BJ (cell line): Measurements from ENCODE around the gene REP15. TPM values are rescaled to one million over a fixed set of nuclear protein-coding genes. Genes with fewer than 3 reads are reported as not detected.

Experiments used
- CTCF ChIA-PET: fragments of 350-600 bp; formaldehyde crosslinking; extraction: SDS; loops from one replicate; lab custom pipeline; 2021; ENCODE audit warnings: antibody characterized with exemption, inconsistent platforms; lab: Yijun Ruan, JAX
- POLR2A ChIA-PET: fragments of 300-600 bp; sonication (Branson Sonifier 250); formaldehyde crosslinking; extraction: SDS; loops from one replicate; lab custom pipeline; 2021; ENCODE audit warnings: antibody characterized with exemption; lab: Charles Lee
- DNase-seq: peaks from one replicate; pipeline ENCODE4 v3.0.0-alpha.2; 2011; ENCODE audit warnings: low read depth
- H3K27me3 ChIP-seq: 2 replicates; pipeline ENCODE4 v1.6.0; 2011; ENCODE audit warnings: low read length; ENCODE audit not compliant: control insufficient read depth, insufficient read depth
- H3K36me3 ChIP-seq: 2 replicates; pipeline ENCODE4 v1.5.1; 2011; ENCODE audit warnings: low read length; ENCODE audit not compliant: control insufficient read depth, insufficient read depth
- H3K4me3 ChIP-seq: 2 replicates; pipeline ENCODE4 v1.5.1; 2011; ENCODE audit warnings: low read depth, mild to moderate bottlenecking, control low read depth, low read length
- polyA plus RNA-seq: library from polyadenylated mRNA; depleted of rRNA; stranded (reverse); fragments of >200 nt; gene quantifications from 2 replicates; pipeline ENCODE4 v1.2.3, GENCODE V29; 2011
- TF ChIP-seq, protein P1 (sequence below): IDR thresholded peaks from 2 replicates; pipeline ENCODE4 v1.5.1; 2011; ENCODE audit warnings: low read depth, mild to moderate bottlenecking, control low read depth, inconsistent platforms, low read length, moderate library complexity; ENCODE audit not compliant: insufficient read depth

The REP15 gene
- polyA plus RNA-seq, 1 experiment: 0.63 TPM

DNA sequence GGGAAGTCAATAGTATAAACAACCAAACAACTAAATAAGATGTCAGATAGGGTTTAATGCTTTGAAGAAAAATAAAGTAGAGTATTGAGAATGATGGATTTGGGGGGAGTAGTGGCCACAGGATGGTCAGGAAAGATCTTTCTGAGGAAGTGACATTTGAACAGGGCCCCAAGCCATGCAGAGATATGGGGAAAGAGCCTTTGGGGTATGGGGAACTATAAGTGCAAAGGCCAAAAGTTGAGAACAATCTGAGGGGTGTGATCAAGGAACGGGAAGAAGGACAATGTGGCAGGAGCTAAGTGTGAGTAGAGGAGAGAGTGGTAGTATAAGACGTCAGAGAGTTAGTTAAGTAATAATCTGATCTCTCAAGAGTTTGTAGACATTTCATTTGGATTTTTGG, 15.7 kb downstream of the REP15 start:
- POLR2A ChIA-PET: no interaction called here
- H3K36me3 ChIP-seq: peaks cover 1% of the 10 kb centered on the region
- DNase-seq: no peak
- CTCF ChIA-PET: no interaction called here
- peak overlapping the region; percentile 63 for H3K4me3 ChIP-seq
- no peaks in the 10 kb centered on the region for H3K27me3 ChIP-seq
- TF ChIP-seq, protein P1, sequence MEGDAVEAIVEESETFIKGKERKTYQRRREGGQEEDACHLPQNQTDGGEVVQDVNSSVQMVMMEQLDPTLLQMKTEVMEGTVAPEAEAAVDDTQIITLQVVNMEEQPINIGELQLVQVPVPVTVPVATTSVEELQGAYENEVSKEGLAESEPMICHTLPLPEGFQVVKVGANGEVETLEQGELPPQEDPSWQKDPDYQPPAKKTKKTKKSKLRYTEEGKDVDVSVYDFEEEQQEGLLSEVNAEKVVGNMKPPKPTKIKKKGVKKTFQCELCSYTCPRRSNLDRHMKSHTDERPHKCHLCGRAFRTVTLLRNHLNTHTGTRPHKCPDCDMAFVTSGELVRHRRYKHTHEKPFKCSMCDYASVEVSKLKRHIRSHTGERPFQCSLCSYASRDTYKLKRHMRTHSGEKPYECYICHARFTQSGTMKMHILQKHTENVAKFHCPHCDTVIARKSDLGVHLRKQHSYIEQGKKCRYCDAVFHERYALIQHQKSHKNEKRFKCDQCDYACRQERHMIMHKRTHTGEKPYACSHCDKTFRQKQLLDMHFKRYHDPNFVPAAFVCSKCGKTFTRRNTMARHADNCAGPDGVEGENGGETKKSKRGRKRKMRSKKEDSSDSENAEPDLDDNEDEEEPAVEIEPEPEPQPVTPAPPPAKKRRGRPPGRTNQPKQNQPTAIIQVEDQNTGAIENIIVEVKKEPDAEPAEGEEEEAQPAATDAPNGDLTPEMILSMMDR: no peak

DNA sequence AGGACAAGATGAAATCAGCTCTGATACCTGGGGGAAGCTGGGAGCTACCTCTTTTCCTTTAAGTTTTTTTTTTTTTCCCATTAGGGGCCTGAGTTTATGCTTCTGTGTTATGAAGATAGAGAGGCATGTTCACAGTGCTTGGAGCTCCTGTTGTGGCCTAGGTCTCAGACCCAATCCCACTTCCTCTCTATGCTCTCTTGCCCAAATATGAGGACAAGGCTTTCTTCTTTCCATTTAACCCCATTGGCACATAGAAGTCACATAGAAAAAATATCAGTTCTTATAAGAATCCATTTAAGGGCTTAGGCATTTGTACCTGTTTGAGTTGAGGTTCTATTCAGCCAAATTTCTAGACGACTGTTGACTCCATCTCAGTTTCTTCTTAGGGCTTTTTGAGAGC, 27.0 kb downstream of the REP15 start:
- ChIA-PET POLR2A (no interaction called here), CTCF (interaction anchor here (0.6 to 1.8 kb wide), 2 partner anchors 10 to 225 kb away, joined by 3 to 8 read pairs; no protein-coding TSS in a partner anchor)
- H3K27me3 ChIP-seq: no peaks in the 10 kb centered on the region
- TF ChIP-seq, protein P1: no peak
- H3K36me3 ChIP-seq: peaks cover 1% of the 10 kb centered on the region; the same call in 1 of the 2 replicates
- DNase-seq: no peak
- H3K4me3 ChIP-seq: no peak overlapping the region

DNA sequence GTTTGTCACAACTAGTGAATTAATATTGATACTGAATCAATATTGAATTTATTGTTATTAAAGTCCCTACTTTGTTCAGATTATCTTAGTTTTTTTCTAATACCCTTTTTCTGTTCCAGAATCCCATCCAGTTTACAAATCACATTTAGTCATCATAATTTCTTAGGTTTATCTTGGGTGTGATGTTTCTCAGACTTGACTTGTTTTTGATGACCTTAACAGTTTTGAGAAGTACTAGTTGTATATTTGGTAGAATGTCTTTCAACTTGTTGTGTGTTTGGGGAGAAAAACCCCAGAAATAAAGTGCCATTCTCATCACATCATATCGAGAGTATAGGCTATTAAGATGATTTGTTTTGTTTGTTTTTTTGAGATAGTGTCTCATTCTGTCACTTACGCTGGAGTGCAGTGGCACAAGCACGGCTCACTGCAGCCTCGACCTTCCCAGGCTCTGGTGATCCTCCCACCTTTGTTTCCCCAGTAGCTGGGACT, 33.9 kb downstream of the REP15 start:
- POLR2A ChIA-PET: no interaction called here
- TF ChIP-seq, protein P1: no peak
- no peak overlapping the region for H3K4me3 ChIP-seq
- H3K36me3 ChIP-seq: no peaks in the 10 kb centered on the region; the same call in 1 of the 2 replicates
- no peak for DNase-seq
- CTCF ChIA-PET: no interaction called here
- H3K27me3 ChIP-seq: no peaks in the 10 kb centered on the region

DNA sequence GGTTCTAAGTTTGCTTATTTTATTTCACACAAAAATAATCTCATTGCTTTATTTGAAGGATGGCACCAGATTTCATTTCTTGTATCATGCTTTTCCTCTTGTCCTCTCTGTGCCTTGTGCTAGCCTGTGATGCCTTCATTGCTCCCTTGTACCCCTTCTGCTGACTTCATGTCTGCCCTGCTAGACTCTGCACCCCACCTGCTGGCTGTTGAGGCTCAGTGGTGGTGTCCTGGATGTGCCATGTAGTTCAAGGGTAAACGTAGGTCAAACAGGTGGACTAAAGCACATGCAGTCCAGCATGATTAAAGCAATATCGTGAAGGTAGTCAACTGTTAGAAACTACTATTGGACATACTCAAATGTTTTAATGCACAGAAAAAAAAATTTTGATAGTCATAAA, 36.0 kb downstream of the REP15 start:
- TF ChIP-seq, protein P1: peak; percentile 43
- no peak overlapping the region for H3K4me3 ChIP-seq
- no peaks in the 10 kb centered on the region for H3K27me3 ChIP-seq
- ChIA-PET CTCF (interaction anchor here (0.5 to 3.8 kb wide), 17 partner anchors 8 to 1266 kb away, joined by 3 to 21 read pairs (median 4); no protein-coding TSS in a partner anchor), POLR2A (no interaction called here)
- no peaks in the 10 kb centered on the region; the same call in 1 of the 2 replicates for H3K36me3 ChIP-seq
- DNase-seq: no peak

DNA sequence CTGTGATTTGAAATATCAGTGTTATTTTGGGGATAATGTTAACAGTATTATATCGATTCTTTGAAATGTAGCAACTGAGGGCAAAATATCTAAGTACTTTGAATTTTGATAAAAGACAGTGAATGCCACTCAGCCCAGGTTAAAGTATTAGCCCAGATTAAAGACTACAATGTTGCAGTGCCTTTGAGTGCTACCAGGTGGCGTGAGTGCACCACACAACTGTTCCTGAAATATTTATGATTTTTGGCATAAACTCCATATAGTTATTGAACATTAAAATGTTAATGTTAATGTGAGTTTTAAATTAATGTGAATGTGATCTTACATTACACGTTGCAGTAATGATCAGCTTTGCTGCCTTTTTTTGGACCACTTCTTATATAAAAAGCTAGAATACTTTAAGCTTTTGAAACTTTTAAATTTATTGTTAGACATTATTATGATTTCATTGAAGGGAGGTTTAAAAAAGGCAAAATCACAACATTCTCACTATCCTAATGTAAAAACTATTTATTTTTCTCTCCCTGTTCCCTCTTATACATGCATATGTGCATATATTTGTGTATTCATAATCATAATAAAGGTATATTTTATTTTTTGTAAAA, 36.9 kb downstream of the REP15 start:
- POLR2A ChIA-PET: no interaction called here
- CTCF ChIA-PET: interaction anchor here (0.6 to 3.8 kb wide), 27 partner anchors 10 to 1265 kb away, joined by 3 to 21 read pairs (median 3); partner anchors contain the start of genes KLHL42 and MANSC4
- DNase-seq: no peak
- no peaks in the 10 kb centered on the region for H3K27me3 ChIP-seq
- H3K4me3 ChIP-seq: no peak overlapping the region
- H3K36me3 ChIP-seq: no peaks in the 10 kb centered on the region; the same call in 1 of the 2 replicates
- TF ChIP-seq, protein P1: peak; percentile 85
